SJCRH30 (cell line): ENCODE data around the gene ZNF581. TPM values are rescaled to one million over a fixed set of nuclear protein-coding genes. Genes with fewer than 3 reads are reported as not detected.

ENCODE experiments used
- DNase-seq, 2 experiments: peaks; one replicate each; pipeline ENCODE4 v3.0.0-alpha.2; 2015 to 2020
- H3K27ac ChIP-seq: fragments of 250-450 bp; sonication (Bioruptor Pico); 2 replicates; pipeline ENCODE4 v1.5.1; 2020; ENCODE audit warnings: mild to moderate bottlenecking, moderate library complexity
- H3K27me3 ChIP-seq: fragments of 250-450 bp; sonication (Bioruptor Pico); 2 replicates; pipeline ENCODE4 v1.5.1; 2020; ENCODE audit warnings: mild to moderate bottlenecking, moderate library complexity
- H3K36me3 ChIP-seq: fragments of 250-450 bp; sonication (Bioruptor Pico); 2 replicates; pipeline ENCODE4 v1.5.1; 2020; ENCODE audit warnings: mild to moderate bottlenecking, moderate library complexity
- H3K4me1 ChIP-seq: fragments of 250-450 bp; sonication (Bioruptor Pico); 2 replicates; pipeline ENCODE4 v1.5.1; 2020; ENCODE audit warnings: mild to moderate bottlenecking, moderate library complexity
- H3K4me3 ChIP-seq: fragments of 250-450 bp; sonication (Bioruptor Pico); 2 replicates; pipeline ENCODE4 v1.5.1; 2020; ENCODE audit warnings: mild to moderate bottlenecking, moderate library complexity
- H3K9me3 ChIP-seq: fragments of 250-450 bp; sonication (Bioruptor Pico); replicated peaks from 2 replicates; pipeline ENCODE4 v1.5.1; 2020; ENCODE audit warnings: mild to moderate bottlenecking, moderate library complexity
- total RNA-seq: library from RNA; depleted of rRNA; stranded (reverse); fragments of >200 nt; shearing (Covaris generic); gene quantifications from 2 replicates; pipeline ENCODE4 v1.2.3, GENCODE V29; 2014; rRNA removed

Gene ZNF581
- 17.9 and 18.7 TPM in 2 replicates for total RNA-seq

DNA sequence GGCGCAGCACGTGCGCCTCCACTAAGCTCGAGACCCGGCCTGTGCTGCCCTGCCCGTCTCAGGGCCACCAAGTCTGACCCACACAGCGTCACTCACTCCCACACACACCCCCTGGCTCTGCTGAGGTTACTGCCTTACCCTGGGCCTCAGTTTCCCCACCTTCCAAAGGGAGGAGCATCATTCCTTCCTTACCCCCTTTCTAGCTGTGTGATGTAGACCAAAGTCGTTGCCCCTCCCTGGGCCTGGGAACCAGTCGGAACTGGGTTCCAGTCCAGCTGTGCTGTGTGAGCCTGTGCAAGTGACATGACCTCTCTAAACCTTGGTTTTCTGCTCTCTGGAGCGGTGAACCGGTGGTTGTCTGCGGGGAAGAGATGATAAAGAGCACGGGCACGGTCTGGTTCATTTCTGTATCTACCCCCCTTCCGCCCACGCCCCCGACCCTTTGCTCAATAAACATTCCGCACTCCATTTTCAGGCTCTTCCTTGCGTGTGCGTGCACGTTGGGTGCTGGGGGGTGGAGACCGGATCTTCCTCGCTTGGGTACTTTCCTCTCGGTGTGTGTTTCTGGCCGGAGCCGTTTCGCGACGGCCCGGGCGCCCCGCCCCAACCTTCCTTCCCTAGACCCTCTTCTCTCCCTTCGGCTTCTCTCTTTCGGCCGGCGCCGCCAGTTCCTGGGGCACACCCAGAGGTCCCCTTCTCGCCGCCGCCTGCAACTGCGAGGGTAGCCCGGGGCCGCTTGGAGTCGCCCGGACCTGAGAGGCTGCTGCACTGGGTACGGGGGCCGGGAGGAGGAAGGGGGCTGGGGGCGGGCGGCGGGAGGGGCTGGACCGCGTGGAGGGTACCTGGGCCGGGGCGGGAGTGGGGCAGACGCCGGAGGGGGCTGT is at the start of gene ZNF581:
Gene ZNF581, plus strand, starts transcription at position 647 of the 884 bp plus-strand sequence. CDS start 923 bp downstream, outside the sequence.
- peaks cover 9% of the 10 kb centered on the region; the same call in 1 of the 2 replicates for H3K4me1 ChIP-seq
- no peak within 1 kb of the TSS; the same call in 1 of the 2 replicates for H3K27ac ChIP-seq
- peaks cover 19% of the 10 kb centered on the region for H3K36me3 ChIP-seq
- DNase-seq, result peak; percentile 73 to 83
- H3K9me3 ChIP-seq, result no peaks in the 10 kb centered on the region
- peak within 1 kb of the TSS; percentile 84 for H3K4me3 ChIP-seq
- H3K27me3 ChIP-seq, result no peaks in the 10 kb centered on the region

DNA sequence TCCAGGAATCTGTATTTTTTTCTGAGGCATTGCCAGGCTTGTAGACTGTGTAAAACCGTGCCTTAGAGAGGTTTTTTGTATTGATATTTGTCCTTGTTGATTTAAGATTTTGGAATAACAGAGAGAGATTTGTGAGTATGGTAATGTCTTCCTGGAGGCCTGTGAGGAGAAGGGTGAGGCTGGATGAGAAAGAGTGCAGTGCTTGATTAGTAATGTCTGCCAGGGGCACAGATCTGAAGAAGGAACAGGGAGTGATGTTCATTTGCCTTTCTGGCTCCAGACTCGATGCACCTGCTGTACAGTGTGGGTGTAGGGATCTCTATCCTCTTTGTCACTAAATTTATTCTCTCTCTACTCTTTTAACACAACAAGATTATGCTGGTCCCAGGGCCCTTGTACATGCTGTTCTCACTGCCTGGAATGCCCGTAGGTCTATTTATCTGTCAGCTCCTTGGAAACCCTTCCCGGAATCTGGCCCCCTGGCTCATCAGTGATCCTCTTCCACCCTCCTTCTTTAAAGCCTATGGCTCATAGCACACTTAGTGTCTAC is 48.4 kb upstream of the ZNF581 start:
- H3K9me3 ChIP-seq, result no peaks in the 10 kb centered on the region
- H3K4me1 ChIP-seq, result no peaks in the 10 kb centered on the region
- no peak for DNase-seq
- no peak overlapping the region for H3K27ac ChIP-seq
- H3K27me3 ChIP-seq, result no peaks in the 10 kb centered on the region
- H3K4me3 ChIP-seq, result no peak overlapping the region
- peaks cover 26% of the 10 kb centered on the region for H3K36me3 ChIP-seq

DNA sequence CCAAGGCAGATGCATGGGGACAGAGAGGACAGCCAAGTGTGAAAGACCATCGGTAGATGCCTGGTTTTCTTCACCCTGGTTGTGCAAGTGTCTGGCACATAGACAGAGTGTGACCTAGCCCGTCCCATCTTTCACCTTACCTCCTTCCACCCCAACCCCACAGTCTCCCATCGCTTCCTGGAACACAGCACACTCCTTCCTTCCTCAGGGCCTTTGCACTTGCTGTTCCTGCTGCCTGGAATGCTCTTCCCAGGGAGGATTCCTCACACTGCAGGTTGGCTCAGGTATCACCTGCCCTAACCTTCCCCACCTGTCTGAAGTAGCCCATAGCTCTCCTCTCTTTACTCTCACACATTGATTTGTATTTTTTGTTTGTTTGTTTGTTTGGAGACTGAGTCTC is 47.1 kb upstream of the ZNF581 start:
- Histone ChIP-seq H3K36me3 (peaks cover 26% of the 10 kb centered on the region), H3K9me3 (no peaks in the 10 kb centered on the region), H3K27me3 (no peaks in the 10 kb centered on the region), H3K4me3 (no peak overlapping the region), H3K27ac (no peak overlapping the region), H3K4me1 (no peaks in the 10 kb centered on the region)
- DNase-seq, result no peak

DNA sequence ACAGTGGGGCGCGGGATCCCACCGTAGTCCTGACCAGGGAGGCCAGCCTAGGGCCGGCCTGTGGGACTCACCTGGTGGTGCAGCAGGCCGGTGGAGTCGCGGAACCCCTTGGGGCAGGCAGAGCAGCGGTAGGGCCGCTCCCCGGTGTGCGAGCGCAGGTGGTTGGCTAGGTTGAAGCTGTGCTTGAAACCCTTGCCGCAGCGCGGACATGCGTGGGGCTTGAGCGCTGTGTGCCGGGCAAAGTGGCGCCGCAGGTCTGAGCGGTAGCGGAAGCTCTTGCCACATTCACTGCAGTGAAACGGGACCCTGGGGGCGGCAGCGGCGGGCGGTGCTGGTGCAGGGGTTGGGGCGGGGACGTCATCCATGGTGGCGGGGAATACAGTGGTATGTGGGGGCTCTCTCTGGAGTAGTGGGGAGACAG is 45.9 kb upstream of the ZNF581 start:
- Histone ChIP-seq H3K36me3 (peaks cover 26% of the 10 kb centered on the region), H3K4me3 (no peak overlapping the region), H3K27me3 (no peaks in the 10 kb centered on the region), H3K9me3 (no peaks in the 10 kb centered on the region), H3K27ac (no peak overlapping the region), H3K4me1 (no peaks in the 10 kb centered on the region)
- DNase-seq, result no peak

- peaks cover 26% of the 10 kb centered on the region for H3K36me3 ChIP-seq
- H3K9me3 ChIP-seq, result no peaks in the 10 kb centered on the region
- no peak for DNase-seq
- H3K27me3 ChIP-seq, result no peaks in the 10 kb centered on the region
- H3K4me3 ChIP-seq, result no peak overlapping the region
- no peak overlapping the region for H3K27ac ChIP-seq
- no peaks in the 10 kb centered on the region for H3K4me1 ChIP-seq
These were observed 45.4 kb upstream of the ZNF581 start for GRCh38 chr19:55598034-55598433.

DNA sequence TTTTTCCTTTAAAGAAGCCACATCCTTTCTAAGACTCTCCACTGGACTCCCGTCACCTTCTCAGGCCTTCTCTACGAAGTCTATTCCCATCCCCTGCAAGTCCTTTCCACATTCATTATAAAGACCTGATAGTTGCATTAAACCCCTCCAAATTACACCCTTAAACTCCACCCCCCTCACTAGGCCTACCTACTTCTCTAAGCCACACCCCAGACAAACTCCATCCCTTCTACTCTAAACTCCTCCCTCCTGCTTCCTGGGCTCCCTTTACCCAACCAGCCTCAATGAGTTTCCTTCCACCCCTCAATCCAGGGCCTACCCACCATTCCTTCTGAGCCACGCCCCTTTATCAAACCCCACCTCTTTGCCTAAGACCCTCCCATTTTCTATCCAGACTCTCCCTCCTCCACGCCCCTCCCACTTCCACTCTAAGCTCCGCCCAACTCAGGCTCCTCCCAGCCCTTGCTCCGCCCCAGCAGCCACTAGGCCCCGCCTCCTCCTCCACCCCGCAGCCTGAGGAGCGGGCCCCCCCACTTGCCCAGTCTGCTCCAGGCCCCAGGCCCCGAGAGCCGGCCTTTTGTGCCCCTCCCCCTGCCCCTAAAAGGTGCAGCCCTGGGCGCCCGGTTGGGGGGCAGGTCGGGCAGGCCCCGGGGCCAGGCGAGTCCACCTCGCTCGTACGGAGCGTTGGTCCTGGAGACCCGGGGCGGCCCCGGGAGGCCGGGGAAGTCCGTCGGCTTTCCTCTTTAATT is 44.6 kb upstream of the ZNF581 start:
- DNase-seq, result peak; percentile 94 to 98
- Histone ChIP-seq H3K9me3 (no peaks in the 10 kb centered on the region), H3K27ac (peak overlapping the region; percentile 98), H3K4me3 (peak overlapping the region; percentile 76), H3K4me1 (no peaks in the 10 kb centered on the region), H3K27me3 (no peaks in the 10 kb centered on the region), H3K36me3 (peaks cover 21% of the 10 kb centered on the region)

GRCh38 chr19:55599468-55599841 is 44.0 kb upstream of the ZNF581 start, which contains the start of gene FIZ1:
TSS of gene FIZ1 (minus strand) at chr19:55599517. CDS start at chr19:55597865, 1,652 bp downstream.
- H3K27ac ChIP-seq, result peak within 1 kb of the TSS; percentile 98
- H3K9me3 ChIP-seq, result no peaks in the 10 kb centered on the region
- H3K4me3 ChIP-seq, result peak within 1 kb of the TSS; percentile 76
- no peaks in the 10 kb centered on the region for H3K27me3 ChIP-seq
- DNase-seq, result peak; percentile 99
- H3K4me1 ChIP-seq, result peaks cover under 1% of the 10 kb centered on the region; the same call in 1 of the 2 replicates
- peaks cover 20% of the 10 kb centered on the region for H3K36me3 ChIP-seq

DNA sequence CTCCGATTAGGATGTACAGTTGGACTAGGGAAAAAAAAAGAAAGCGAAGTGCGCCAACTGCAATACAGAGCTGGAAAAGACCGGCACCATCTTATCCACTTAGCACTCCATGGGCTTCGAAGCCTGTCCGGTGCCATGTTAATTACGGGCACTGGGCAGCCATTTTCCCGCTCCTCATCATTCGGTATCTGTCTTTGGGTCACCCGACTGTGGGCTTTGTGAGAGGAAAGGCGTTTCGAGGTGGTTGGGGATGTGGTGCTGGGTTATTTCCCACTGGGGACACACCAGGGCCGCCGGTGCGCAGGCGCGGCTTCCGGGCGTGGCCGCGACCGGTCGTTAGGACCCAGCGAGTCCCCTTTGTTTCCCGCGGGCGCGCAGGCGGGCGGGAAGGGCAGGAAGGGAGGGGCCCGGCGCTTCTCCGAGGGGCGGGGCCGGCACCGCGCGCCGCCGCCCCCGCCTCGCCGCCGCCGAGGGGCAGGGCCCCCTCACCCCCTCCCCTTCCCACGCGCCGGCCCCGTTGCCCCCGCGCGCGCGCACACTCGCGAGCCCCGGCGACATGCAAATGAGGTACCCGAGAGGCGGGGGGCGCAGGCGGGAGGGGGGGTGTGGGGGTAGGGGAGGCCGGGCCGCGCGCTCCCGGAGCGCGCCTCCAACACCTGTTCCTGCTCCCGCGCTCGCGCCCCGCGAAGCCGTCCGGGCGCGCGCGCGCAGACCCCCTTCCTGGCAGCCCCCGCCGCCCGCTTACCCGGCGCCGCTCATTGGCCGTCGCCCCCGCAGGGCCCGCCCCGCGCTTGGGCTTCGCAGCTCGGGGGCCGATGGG is 43.4 kb upstream of the ZNF581 start, which contains the start of gene ZNF524:
Gene ZNF524, plus strand, starts transcription at position 447 of the 820 bp plus-strand sequence. CDS start 1,825 bp downstream, outside the sequence.
- Histone ChIP-seq H3K4me1 (peaks cover 4% of the 10 kb centered on the region; the same call in 1 of the 2 replicates), H3K9me3 (no peaks in the 10 kb centered on the region), H3K27ac (peak within 1 kb of the TSS; percentile 98), H3K4me3 (peak within 1 kb of the TSS; percentile 76), H3K36me3 (peaks cover 15% of the 10 kb centered on the region), H3K27me3 (no peaks in the 10 kb centered on the region)
- peak; percentile 89 to 94 for DNase-seq

DNA sequence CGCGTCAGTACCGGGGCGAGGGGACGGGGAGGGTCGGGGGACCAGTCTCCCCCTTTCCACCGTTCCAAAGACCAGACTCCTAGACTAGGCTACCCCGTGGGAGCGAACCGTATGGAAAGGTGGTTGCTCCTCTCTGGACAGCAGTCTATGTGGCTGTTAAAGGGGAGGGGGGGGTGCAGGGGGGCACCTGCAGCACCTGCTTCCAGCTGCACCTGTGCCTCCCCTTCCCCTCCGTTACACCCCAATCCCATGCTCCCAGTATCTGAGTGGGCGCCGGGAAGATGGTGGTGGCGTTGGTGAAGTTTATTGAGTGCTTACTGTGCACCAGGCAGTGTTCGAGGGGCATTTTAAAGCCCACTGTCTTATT is 42.8 kb upstream of the ZNF581 start:
- DNase-seq, result no peak
- H3K27ac ChIP-seq, result no peak overlapping the region

GRCh38 chr19:55601084-55601483 is 42.4 kb upstream of the ZNF581 start:
- DNase-seq, result no peak
- Histone ChIP-seq H3K27me3 (no peaks in the 10 kb centered on the region), H3K27ac (no peak overlapping the region), H3K4me1 (peaks cover 4% of the 10 kb centered on the region; the same call in 1 of the 2 replicates), H3K36me3 (peaks cover 5% of the 10 kb centered on the region; the same call in 1 of the 2 replicates), H3K9me3 (no peaks in the 10 kb centered on the region), H3K4me3 (peak overlapping the region; percentile 76; the same call in 1 of the 2 replicates)

More for the DNA sequence above, 42.8 kb upstream of the ZNF581 start:
- H3K36me3 ChIP-seq, result peaks cover 9% of the 10 kb centered on the region
- peak overlapping the region; percentile 76 for H3K4me3 ChIP-seq
- H3K9me3 ChIP-seq, result no peaks in the 10 kb centered on the region
- H3K4me1 ChIP-seq, result peaks cover 4% of the 10 kb centered on the region; the same call in 1 of the 2 replicates
- no peaks in the 10 kb centered on the region for H3K27me3 ChIP-seq

DNA sequence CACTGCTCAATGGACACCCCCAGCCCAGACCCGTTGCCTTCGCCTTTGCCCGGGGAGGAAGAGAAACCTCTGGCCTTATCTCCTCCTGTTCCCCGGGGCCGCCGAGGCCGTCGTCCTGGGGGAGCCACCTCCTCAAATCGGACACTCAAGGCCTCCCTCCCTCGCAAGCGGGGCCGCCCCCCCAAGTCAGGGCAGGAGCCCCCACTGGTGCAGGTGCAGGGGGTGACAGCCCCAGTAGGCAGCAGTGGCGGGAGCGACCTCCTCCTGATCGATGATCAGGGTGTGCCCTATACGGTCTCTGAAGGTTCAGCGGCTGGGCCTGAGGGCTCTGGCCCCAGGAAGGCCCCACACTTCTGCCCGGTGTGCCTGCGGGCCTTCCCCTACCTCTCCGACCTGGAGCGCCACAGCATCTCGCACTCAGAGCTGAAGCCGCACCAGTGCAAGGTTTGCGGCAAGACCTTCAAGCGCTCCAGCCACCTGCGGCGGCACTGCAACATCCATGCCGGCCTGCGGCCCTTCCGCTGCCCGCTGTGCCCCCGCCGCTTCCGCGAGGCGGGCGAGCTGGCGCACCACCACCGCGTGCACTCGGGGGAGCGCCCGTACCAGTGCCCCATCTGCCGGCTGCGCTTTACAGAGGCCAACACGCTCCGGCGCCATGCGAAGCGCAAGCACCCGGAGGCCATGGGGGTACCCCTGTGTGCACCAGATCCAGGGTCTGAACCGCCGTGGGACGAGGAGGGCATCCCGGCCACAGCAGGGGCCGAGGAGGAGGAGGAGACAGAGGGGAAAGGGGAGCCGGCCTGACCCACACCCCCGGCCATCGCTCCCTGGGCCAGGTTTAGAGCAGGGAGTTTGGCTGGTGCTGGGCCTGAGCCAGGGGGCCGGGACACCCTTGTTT is 41.1 kb upstream of the ZNF581 start:
- no peaks in the 10 kb centered on the region for H3K9me3 ChIP-seq
- peaks cover 4% of the 10 kb centered on the region; the same call in 1 of the 2 replicates for H3K4me1 ChIP-seq
- 0 out of 2 replicates have a peak, but pooled peaks cover 4% of the 10 kb centered on the region for H3K36me3 ChIP-seq
- no peak overlapping the region for H3K4me3 ChIP-seq
- DNase-seq, result no peak
- H3K27me3 ChIP-seq, result no peaks in the 10 kb centered on the region
- H3K27ac ChIP-seq, result no peak overlapping the region

GRCh38 chr19:55603115-55603514 is 40.3 kb upstream of the ZNF581 start:
- no peak overlapping the region for H3K4me3 ChIP-seq
- H3K9me3 ChIP-seq, result no peaks in the 10 kb centered on the region
- no peaks in the 10 kb centered on the region for H3K27me3 ChIP-seq
- DNase-seq, result no peak
- H3K4me1 ChIP-seq, result peaks cover 4% of the 10 kb centered on the region; the same call in 1 of the 2 replicates
- no peak overlapping the region for H3K27ac ChIP-seq
- 0 out of 2 replicates have a peak, but pooled peaks cover 4% of the 10 kb centered on the region for H3K36me3 ChIP-seq
